Breast epithelium (tissue), 3 donors: ENCODE results near the gene TMEM106C.

Experiments used
- POLR2AphosphoS5 ChIP-seq, 3 donors: sonication (generic); formaldehyde crosslinking; IDR thresholded peaks; one replicate each; pipeline ENCODE4 v1.6.1; 2017; ENCODE audit warnings: antibody characterized with exemption in 3 of 3
- TF ChIP-seq, protein P1 (sequence below), 3 donors: fragments of 450-650 bp; IDR thresholded peaks; one replicate each; pipeline ENCODE4 v1.5.1; 2016 to 2017; ENCODE audit warnings: antibody characterized with exemption in 3 of 3, mild to moderate bottlenecking in 3 of 3, moderate library complexity in 3 of 3

DNA sequence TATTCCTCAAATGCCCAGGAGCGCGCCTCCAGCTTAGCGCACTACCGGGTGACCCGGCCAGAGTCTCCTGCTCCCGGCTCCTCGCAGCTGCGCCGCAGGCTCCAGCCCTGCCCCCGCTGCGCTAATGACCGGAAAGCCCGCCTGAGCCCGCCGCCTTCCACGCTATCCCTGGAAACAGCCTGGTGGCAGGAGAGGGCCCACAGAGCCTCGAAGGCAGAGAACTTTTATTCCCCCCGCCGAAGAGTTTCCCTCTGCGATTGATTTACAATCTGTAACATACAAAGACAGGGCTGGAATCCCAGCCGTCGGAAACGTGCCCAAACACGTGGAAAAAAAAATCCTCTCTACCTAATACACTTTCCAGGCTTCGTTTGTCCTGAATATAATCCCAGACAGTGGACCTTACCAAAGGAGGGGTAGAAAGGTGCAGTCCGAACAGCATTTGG lies 39.4 kb downstream of the TMEM106C start:
- TF ChIP-seq, protein P1, sequence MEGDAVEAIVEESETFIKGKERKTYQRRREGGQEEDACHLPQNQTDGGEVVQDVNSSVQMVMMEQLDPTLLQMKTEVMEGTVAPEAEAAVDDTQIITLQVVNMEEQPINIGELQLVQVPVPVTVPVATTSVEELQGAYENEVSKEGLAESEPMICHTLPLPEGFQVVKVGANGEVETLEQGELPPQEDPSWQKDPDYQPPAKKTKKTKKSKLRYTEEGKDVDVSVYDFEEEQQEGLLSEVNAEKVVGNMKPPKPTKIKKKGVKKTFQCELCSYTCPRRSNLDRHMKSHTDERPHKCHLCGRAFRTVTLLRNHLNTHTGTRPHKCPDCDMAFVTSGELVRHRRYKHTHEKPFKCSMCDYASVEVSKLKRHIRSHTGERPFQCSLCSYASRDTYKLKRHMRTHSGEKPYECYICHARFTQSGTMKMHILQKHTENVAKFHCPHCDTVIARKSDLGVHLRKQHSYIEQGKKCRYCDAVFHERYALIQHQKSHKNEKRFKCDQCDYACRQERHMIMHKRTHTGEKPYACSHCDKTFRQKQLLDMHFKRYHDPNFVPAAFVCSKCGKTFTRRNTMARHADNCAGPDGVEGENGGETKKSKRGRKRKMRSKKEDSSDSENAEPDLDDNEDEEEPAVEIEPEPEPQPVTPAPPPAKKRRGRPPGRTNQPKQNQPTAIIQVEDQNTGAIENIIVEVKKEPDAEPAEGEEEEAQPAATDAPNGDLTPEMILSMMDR (IDR thresholded peaks at IDR 0.05) = no peak
- no peak for TF ChIP-seq POLR2AphosphoS5 (IDR thresholded peaks at IDR 0.05)
